Progenitor cell of endocrine pancreas (in vitro differentiated cells): ENCODE data around the gene CADM1. TPM values are rescaled to one million over a fixed set of nuclear protein-coding genes. Genes with fewer than 3 reads are reported as not detected.

ENCODE experiments used
- DNase-seq: peaks from one replicate; pipeline ENCODE4 v3.0.0; 2021; ENCODE audit warnings: low spot score; ENCODE audit not compliant: unreplicated experiment
- H3K27ac Mint-ChIP-seq: 2 replicates; pipeline ENCODE4 v1.8.0; 2021; ENCODE audit warnings: mild to moderate bottlenecking, moderate library complexity, mixed read lengths
- H3K27me3 Mint-ChIP-seq: 2 replicates; pipeline ENCODE4 v1.8.0; 2021; ENCODE audit warnings: mixed read lengths
- H3K36me3 Mint-ChIP-seq: 2 replicates; pipeline ENCODE4 v1.8.0; 2022; ENCODE audit warnings: mixed read lengths; ENCODE audit not compliant: insufficient read depth
- H3K4me1 Mint-ChIP-seq: 2 replicates; pipeline ENCODE4 v1.8.0; 2021; ENCODE audit warnings: low read depth, mixed read lengths
- H3K4me3 Mint-ChIP-seq: 2 replicates; pipeline ENCODE4 v1.8.0; 2021; ENCODE audit warnings: low read depth, mild to moderate bottlenecking, moderate library complexity, mixed read lengths
- H3K9me3 Mint-ChIP-seq: 2 replicates; pipeline ENCODE4 v1.8.0; 2021; ENCODE audit warnings: low read depth, mixed read lengths
- total RNA-seq: library from RNA; stranded (reverse); gene quantifications from 2 replicates; pipeline ENCODE4 v1.2.1, GENCODE V29; 2021
- TF ChIP-seq, protein P1 (sequence below): fragments of 200-600 bp; sonication (generic); IDR thresholded peaks from one replicate; pipeline ENCODE4 v1.5.0; 2021; ENCODE audit warnings: antibody characterized with exemption, mild to moderate bottlenecking; ENCODE audit not compliant: unreplicated experiment

The CADM1 gene
- total RNA-seq, 1 donor from 2014 or later, result 147 TPM

DNA sequence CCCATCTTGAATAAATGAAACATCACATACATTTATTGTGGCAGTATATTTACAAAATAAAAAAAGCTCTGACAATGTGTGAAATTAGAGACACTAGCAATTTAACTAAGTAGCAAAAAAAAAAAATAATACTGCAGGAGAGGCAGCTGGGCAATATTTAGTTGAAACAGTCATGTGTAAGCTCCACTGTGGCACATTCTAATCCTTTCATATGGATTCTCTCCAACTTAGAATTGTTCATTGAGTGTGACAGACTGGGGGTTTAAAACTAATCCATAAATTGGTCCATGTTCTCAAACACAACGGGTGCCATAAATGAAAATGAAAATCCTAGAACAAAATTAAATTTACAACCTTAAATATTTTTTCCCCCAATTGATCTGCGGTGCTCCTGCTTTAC, 302.1 kb downstream of the CADM1 start:
- DNase-seq, result no peak
- no peaks in the 10 kb centered on the region for H3K9me3 Mint-ChIP-seq
- H3K4me3 Mint-ChIP-seq, result no peak overlapping the region
- no peaks in the 10 kb centered on the region for H3K27me3 Mint-ChIP-seq
- peaks cover 7% of the 10 kb centered on the region for H3K36me3 Mint-ChIP-seq
- TF ChIP-seq, protein P1, sequence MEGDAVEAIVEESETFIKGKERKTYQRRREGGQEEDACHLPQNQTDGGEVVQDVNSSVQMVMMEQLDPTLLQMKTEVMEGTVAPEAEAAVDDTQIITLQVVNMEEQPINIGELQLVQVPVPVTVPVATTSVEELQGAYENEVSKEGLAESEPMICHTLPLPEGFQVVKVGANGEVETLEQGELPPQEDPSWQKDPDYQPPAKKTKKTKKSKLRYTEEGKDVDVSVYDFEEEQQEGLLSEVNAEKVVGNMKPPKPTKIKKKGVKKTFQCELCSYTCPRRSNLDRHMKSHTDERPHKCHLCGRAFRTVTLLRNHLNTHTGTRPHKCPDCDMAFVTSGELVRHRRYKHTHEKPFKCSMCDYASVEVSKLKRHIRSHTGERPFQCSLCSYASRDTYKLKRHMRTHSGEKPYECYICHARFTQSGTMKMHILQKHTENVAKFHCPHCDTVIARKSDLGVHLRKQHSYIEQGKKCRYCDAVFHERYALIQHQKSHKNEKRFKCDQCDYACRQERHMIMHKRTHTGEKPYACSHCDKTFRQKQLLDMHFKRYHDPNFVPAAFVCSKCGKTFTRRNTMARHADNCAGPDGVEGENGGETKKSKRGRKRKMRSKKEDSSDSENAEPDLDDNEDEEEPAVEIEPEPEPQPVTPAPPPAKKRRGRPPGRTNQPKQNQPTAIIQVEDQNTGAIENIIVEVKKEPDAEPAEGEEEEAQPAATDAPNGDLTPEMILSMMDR, result no peak
- no peak overlapping the region for H3K27ac Mint-ChIP-seq
- peaks cover 8% of the 10 kb centered on the region for H3K4me1 Mint-ChIP-seq

DNA sequence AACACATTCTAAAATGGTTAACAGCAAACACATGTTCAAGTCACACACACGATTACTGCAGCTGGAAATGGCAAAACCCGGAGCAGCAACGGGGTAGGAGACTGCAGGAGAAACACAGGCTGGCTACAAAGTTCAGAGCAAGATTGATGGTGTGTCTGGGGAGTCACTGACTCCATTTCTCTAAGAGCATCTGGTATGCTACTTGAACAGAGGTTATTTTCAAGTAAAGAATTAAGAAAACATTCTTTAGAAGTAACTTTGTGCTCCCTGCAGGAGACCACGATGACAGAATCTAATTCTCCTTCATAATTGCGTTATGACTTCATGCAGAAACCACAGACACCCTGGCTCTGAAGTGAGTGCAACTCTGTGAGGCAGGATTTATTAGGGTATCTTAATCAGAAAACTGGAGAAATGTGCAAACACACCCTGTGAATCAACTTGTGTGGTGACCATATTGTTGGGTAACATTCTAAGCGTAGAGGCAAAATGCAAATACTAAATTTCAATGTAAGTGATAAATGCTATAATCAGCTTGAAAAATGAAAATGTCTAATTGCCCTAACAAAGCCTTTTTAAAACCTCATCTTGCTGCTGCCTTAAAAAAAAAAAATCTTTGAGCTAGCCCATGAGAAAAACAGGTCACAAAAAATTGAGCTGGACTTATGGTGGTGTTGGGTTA, 303.0 kb downstream of the CADM1 start:
- Mint-ChIP-seq H3K27me3 (no peaks in the 10 kb centered on the region), H3K27ac (no peak overlapping the region), H3K9me3 (no peaks in the 10 kb centered on the region), H3K4me3 (no peak overlapping the region), H3K36me3 (peaks cover 7% of the 10 kb centered on the region), H3K4me1 (peaks cover 2% of the 10 kb centered on the region)
- TF ChIP-seq, protein P1, result no peak
- DNase-seq, result no peak

DNA sequence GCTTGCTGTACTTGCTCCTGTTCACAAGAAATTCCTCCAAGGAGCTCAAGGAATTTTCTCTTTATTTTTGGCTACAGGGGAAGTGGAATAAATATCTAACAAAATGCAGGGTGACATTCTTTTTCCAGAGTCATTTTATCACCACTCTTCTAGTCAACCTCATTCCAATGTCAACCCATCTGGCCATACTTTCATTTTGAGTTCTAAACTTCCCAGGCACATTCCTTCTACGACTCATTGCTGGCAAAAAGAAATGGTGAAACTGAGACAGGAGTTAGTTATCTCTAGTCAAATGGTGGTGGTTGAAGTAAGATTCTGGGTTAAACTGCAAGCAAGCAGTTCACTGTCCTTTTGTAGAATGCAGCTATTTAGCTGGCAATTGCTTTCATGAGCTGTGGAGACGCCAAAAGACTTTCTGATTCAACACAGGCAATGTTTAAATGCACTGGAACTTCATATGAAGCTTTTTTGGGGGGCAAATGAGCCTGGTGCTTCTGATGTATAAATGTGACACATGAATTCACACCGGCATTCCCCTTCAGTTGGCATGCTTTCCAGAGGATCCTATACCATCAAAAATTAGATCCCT, 304.6 kb downstream of the CADM1 start:
- Mint-ChIP-seq H3K9me3 (no peaks in the 10 kb centered on the region), H3K4me3 (no peak overlapping the region), H3K27me3 (no peaks in the 10 kb centered on the region), H3K4me1 (peaks cover 1% of the 10 kb centered on the region), H3K27ac (no peak overlapping the region), H3K36me3 (peaks cover 7% of the 10 kb centered on the region)
- no peak for DNase-seq
- TF ChIP-seq, protein P1, result no peak

DNA sequence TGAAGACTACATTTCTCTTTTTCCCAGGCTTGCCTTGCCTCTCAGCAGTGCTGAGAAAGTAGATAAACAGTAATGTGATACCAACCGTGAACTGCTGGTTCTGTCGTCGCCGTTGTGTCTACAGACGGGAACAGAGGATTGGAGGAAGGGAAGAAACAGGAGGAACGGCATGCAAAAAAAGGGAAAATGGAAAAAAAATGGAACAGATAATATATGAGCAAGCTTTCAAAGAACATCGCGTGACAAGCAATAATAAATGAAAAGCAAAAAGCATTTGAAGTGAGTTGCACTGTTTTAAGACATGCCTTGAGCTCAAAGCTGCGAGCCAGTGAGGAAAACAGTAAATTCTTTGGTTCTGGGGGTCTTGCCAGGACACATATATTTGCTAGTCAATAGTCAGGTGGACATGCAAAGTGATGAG, 305.9 kb downstream of the CADM1 start:
- peaks cover 4% of the 10 kb centered on the region for H3K4me1 Mint-ChIP-seq
- H3K27me3 Mint-ChIP-seq, result no peaks in the 10 kb centered on the region
- no peaks in the 10 kb centered on the region for H3K9me3 Mint-ChIP-seq
- TF ChIP-seq, protein P1, result no peak
- DNase-seq, result no peak
- peak overlapping the region; percentile 62 for H3K27ac Mint-ChIP-seq
- H3K36me3 Mint-ChIP-seq, result peaks cover 7% of the 10 kb centered on the region
- H3K4me3 Mint-ChIP-seq, result no peak overlapping the region

DNA sequence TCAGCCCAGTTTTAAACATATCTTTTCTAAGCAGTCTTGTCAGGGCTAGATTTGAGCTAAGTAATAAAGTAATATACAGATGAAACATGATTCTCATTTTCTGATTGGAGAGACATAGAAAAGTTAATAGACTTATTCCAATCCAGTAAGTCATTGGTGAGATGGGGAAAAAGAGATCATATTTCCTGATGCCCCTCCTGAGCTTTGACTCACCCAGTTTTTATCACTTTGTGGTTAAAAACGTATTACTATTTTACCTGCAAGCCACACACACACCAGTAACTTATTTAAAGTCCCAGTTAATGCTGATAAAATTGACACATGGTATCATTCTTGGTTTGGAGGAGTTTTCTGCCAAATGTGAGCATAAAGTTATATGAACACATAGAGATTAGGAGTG, 306.8 kb downstream of the CADM1 start:
- no peak for DNase-seq
- TF ChIP-seq, protein P1, result no peak
- peaks cover 4% of the 10 kb centered on the region for H3K4me1 Mint-ChIP-seq

More for the DNA sequence above, 306.8 kb downstream of the CADM1 start:
- no peaks in the 10 kb centered on the region for H3K27me3 Mint-ChIP-seq
- H3K36me3 Mint-ChIP-seq, result peaks cover 7% of the 10 kb centered on the region
- no peak overlapping the region for H3K4me3 Mint-ChIP-seq
- no peak overlapping the region for H3K27ac Mint-ChIP-seq
- H3K9me3 Mint-ChIP-seq, result no peaks in the 10 kb centered on the region
